GM12878 (cell line): ENCODE data around the gene SUSD1. TPM values are rescaled to one million over a fixed set of nuclear protein-coding genes. Genes with fewer than 3 reads are reported as not detected.

Source experiments
- CBX3 ChIP-seq: fragments of 200-600 bp; sonication (generic); IDR thresholded peaks from 2 replicates; pipeline ENCODE4 v1.6.1; 2016; ENCODE audit warnings: low read depth, borderline replicate concordance
- FOXM1 ChIP-seq: IDR thresholded peaks from 2 replicates; pipeline ENCODE4 v1.6.1; 2012; ENCODE audit warnings: low read depth, mild to moderate bottlenecking, inconsistent platforms, low read length, moderate library complexity
- RFX5 ChIP-seq: IDR thresholded peaks from 2 replicates; pipeline ENCODE4 v1.6.1; 2011; ENCODE audit warnings: low read depth, low read length, improper control_type of control experiment
- RUNX3 ChIP-seq: IDR thresholded peaks from 2 replicates; pipeline ENCODE4 v1.6.1; 2012; ENCODE audit warnings: low read length, inconsistent platforms
- ZNF274 ChIP-seq: IDR thresholded peaks from one replicate; pipeline ENCODE4 v1.8.0; 2011; ENCODE audit not compliant: insufficient read length, insufficient read depth
- ZSCAN29 ChIP-seq: fragments of 450-650 bp; IDR thresholded peaks from 2 replicates; pipeline ENCODE4 v1.6.1; 2017; ENCODE audit warnings: mild to moderate bottlenecking, moderate library complexity
- ZZZ3 ChIP-seq: IDR thresholded peaks from 2 replicates; pipeline ENCODE4 v1.6.1; 2011; ENCODE audit warnings: low read depth; ENCODE audit not compliant: control insufficient read depth, insufficient read length
- polyA plus RNA-seq, 11 experiments: library from polyadenylated mRNA; depleted of rRNA in 4 of 11; unstranded in 6 of 11; stranded (reverse) in 5 of 11; fragments of >200 nt; fragmentation: Nextera tagmentation in 4 of 11; fragmentation: Illumina TruSeq in 1 of 11; extraction: Ambion mirVana in 4 of 11; extraction: Trizol in 1 of 11; gene quantifications; 1 replicate in 1 of 11; 2 replicates in 10 of 11; pipeline versions ENCODE4 v1.2.1 to v1.2.3, GENCODE V29; 2011 to 2016; ENCODE audit warnings: inconsistent platforms in 2 of 11, missing spikeins in 2 of 11, low read depth in 1 of 11
- total RNA-seq, 4 experiments: library from RNA; depleted of rRNA in 3 of 4; stranded (reverse); fragments of >200 nt in 3 of 4; fragmentation: Illumina TruSeq in 1 of 4; extraction: Trizol in 1 of 4; gene quantifications; 2 replicates each; pipeline versions ENCODE4 v1.2.1 to v1.2.3, GENCODE V29; 2013 to 2021
- TF ChIP-seq, protein P1 (sequence below): fragments of 450-650 bp; IDR thresholded peaks from 2 replicates; pipeline ENCODE4 v1.6.1; 2017; ENCODE audit warnings: mild to moderate bottlenecking, moderate library complexity
- TF ChIP-seq, protein P2 (sequence below): fragments of 450-650 bp; IDR thresholded peaks from 2 replicates; pipeline ENCODE4 v1.6.1; 2017; ENCODE audit warnings: antibody characterized with exemption, mild to moderate bottlenecking, moderate library complexity
- TF ChIP-seq, protein P3 (sequence below): IDR thresholded peaks from 2 replicates; pipeline ENCODE4 v1.6.1; 2012; ENCODE audit warnings: low read depth, low read length, improper control_type of control experiment
- TF ChIP-seq, protein P4 (sequence below): fragments of 450-650 bp; IDR thresholded peaks from 2 replicates; pipeline ENCODE4 v1.6.1; 2017; ENCODE audit warnings: mild to moderate bottlenecking, low read depth, inconsistent platforms; ENCODE audit not compliant: poor library complexity, severe bottlenecking
- TF ChIP-seq, protein P5 (sequence below): IDR thresholded peaks from 2 replicates; pipeline ENCODE4 v1.6.1; 2012; ENCODE audit warnings: improper control_type of control experiment, low read depth, low read length; ENCODE audit not compliant: insufficient replicate concordance

The SUSD1 gene
- total and polyA plus RNA-seq, 10 of the 15 experiments (the other 5 are each of a cell fraction or from before 2014, with no cell fraction given): 6.7 to 20.8 (median 13.2) TPM

DNA sequence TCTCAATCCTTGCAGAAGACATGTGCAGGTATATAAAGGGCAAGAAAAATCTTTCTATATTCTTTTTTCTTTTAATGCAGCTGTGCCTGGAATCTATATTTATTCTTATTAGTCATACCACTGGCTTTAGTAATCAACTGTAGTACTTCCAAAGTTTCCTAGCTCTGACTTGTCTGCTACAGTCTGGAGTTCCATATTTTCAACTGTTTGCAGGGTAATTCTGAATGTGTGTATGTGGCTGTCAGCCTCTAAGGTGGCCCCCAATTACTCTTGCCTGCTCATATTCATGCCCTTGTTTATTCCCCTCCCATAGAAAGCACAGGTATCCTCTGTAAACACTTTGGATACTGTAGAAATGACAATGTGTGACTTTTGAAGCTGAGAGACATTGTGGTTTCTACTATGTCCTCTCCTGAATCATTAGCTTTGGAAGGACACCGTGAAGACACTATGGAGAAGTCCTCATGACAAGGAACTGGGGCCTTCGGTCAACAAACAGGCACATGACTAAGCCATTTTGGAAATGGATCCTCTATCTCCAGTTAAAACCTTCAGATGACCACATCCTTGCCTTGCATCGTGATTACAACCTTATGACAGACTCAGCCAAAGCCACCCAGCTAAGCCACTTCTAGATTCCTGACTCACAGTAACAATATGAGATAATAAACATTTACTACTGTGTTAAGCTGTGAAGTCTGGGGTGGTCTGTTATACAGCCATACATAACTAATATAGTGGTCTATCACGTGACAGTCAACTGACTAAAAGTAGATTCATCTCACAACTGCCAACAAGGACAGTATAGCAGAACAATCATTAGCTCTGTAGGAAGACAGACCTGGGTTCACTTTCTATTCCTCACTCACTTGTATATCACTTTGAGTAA is 49.5 kb upstream of the SUSD1 start (continued):
- TF ChIP-seq, protein P1, sequence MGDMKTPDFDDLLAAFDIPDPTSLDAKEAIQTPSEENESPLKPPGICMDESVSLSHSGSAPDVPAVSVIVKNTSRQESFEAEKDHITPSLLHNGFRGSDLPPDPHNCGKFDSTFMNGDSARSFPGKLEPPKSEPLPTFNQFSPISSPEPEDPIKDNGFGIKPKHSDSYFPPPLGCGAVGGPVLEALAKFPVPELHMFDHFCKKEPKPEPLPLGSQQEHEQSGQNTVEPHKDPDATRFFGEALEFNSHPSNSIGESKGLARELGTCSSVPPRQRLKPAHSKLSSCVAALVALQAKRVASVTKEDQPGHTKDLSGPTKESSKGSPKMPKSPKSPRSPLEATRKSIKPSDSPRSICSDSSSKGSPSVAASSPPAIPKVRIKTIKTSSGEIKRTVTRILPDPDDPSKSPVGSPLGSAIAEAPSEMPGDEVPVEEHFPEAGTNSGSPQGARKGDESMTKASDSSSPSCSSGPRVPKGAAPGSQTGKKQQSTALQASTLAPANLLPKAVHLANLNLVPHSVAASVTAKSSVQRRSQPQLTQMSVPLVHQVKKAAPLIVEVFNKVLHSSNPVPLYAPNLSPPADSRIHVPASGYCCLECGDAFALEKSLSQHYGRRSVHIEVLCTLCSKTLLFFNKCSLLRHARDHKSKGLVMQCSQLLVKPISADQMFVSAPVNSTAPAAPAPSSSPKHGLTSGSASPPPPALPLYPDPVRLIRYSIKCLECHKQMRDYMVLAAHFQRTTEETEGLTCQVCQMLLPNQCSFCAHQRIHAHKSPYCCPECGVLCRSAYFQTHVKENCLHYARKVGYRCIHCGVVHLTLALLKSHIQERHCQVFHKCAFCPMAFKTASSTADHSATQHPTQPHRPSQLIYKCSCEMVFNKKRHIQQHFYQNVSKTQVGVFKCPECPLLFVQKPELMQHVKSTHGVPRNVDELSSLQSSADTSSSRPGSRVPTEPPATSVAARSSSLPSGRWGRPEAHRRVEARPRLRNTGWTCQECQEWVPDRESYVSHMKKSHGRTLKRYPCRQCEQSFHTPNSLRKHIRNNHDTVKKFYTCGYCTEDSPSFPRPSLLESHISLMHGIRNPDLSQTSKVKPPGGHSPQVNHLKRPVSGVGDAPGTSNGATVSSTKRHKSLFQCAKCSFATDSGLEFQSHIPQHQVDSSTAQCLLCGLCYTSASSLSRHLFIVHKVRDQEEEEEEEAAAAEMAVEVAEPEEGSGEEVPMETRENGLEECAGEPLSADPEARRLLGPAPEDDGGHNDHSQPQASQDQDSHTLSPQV: no peak
- TF ChIP-seq RFX5 (no peak), FOXM1 (no peak), RUNX3 (peak; percentile 43; the same call in 1 of the 2 replicates), ZZZ3 (no peak), ZSCAN29 (no peak), ZNF274 (no peak), CBX3 (no peak)
- TF ChIP-seq, protein P2, sequence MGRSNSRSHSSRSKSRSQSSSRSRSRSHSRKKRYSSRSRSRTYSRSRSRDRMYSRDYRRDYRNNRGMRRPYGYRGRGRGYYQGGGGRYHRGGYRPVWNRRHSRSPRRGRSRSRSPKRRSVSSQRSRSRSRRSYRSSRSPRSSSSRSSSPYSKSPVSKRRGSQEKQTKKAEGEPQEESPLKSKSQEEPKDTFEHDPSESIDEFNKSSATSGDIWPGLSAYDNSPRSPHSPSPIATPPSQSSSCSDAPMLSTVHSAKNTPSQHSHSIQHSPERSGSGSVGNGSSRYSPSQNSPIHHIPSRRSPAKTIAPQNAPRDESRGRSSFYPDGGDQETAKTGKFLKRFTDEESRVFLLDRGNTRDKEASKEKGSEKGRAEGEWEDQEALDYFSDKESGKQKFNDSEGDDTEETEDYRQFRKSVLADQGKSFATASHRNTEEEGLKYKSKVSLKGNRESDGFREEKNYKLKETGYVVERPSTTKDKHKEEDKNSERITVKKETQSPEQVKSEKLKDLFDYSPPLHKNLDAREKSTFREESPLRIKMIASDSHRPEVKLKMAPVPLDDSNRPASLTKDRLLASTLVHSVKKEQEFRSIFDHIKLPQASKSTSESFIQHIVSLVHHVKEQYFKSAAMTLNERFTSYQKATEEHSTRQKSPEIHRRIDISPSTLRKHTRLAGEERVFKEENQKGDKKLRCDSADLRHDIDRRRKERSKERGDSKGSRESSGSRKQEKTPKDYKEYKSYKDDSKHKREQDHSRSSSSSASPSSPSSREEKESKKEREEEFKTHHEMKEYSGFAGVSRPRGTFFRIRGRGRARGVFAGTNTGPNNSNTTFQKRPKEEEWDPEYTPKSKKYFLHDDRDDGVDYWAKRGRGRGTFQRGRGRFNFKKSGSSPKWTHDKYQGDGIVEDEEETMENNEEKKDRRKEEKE: no peak
- TF ChIP-seq, protein P3, sequence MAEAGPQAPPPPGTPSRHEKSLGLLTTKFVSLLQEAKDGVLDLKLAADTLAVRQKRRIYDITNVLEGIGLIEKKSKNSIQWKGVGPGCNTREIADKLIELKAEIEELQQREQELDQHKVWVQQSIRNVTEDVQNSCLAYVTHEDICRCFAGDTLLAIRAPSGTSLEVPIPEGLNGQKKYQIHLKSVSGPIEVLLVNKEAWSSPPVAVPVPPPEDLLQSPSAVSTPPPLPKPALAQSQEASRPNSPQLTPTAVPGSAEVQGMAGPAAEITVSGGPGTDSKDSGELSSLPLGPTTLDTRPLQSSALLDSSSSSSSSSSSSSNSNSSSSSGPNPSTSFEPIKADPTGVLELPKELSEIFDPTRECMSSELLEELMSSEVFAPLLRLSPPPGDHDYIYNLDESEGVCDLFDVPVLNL: no peak
- TF ChIP-seq, protein P4, sequence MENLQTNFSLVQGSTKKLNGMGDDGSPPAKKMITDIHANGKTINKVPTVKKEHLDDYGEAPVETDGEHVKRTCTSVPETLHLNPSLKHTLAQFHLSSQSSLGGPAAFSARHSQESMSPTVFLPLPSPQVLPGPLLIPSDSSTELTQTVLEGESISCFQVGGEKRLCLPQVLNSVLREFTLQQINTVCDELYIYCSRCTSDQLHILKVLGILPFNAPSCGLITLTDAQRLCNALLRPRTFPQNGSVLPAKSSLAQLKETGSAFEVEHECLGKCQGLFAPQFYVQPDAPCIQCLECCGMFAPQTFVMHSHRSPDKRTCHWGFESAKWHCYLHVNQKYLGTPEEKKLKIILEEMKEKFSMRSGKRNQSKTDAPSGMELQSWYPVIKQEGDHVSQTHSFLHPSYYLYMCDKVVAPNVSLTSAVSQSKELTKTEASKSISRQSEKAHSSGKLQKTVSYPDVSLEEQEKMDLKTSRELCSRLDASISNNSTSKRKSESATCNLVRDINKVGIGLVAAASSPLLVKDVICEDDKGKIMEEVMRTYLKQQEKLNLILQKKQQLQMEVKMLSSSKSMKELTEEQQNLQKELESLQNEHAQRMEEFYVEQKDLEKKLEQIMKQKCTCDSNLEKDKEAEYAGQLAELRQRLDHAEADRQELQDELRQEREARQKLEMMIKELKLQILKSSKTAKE: peak; percentile 32
- TF ChIP-seq, protein P5, sequence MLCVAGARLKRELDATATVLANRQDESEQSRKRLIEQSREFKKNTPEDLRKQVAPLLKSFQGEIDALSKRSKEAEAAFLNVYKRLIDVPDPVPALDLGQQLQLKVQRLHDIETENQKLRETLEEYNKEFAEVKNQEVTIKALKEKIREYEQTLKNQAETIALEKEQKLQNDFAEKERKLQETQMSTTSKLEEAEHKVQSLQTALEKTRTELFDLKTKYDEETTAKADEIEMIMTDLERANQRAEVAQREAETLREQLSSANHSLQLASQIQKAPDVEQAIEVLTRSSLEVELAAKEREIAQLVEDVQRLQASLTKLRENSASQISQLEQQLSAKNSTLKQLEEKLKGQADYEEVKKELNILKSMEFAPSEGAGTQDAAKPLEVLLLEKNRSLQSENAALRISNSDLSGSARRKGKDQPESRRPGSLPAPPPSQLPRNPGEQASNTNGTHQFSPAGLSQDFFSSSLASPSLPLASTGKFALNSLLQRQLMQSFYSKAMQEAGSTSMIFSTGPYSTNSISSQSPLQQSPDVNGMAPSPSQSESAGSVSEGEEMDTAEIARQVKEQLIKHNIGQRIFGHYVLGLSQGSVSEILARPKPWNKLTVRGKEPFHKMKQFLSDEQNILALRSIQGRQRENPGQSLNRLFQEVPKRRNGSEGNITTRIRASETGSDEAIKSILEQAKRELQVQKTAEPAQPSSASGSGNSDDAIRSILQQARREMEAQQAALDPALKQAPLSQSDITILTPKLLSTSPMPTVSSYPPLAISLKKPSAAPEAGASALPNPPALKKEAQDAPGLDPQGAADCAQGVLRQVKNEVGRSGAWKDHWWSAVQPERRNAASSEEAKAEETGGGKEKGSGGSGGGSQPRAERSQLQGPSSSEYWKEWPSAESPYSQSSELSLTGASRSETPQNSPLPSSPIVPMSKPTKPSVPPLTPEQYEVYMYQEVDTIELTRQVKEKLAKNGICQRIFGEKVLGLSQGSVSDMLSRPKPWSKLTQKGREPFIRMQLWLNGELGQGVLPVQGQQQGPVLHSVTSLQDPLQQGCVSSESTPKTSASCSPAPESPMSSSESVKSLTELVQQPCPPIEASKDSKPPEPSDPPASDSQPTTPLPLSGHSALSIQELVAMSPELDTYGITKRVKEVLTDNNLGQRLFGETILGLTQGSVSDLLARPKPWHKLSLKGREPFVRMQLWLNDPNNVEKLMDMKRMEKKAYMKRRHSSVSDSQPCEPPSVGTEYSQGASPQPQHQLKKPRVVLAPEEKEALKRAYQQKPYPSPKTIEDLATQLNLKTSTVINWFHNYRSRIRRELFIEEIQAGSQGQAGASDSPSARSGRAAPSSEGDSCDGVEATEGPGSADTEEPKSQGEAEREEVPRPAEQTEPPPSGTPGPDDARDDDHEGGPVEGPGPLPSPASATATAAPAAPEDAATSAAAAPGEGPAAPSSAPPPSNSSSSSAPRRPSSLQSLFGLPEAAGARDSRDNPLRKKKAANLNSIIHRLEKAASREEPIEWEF: no peak
